Measurements from ENCODE around the gene C2CD4B.

The C2CD4B gene

DNA sequence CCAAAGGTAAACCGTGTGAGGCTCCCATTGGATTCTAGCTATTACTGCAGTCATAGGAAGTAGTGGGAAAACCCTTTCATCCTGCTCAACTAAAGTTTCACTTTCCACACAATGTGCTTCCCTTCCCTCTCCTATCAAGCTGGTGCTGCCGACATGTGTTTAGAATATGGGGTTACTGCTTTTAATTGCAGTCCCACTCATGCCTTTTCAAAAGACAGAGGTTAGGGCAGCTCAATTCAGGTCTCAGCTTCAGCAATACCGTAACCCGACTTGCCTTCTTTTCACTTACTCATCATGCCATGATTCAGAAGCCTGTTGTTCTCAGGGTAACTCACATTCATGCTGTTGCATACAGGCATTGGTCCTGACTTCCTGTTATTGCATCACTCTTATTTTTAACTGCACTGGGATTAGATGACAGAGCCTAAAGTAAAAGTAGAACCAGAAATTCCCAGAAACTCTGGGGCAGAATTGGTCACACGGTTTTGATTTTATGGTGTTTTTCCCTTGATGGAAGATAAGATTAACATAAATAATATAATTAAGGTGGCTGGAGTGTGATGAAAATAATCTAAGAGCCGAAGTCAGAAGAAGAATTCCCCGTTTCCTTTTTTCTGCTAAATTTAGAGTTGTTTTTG lies 45.7 kb downstream of the C2CD4B start:
- DNase-seq (ENCODE audit: extremely low read depth, low read depth), result peak; percentile 79
- TF ChIP-seq, protein P1, sequence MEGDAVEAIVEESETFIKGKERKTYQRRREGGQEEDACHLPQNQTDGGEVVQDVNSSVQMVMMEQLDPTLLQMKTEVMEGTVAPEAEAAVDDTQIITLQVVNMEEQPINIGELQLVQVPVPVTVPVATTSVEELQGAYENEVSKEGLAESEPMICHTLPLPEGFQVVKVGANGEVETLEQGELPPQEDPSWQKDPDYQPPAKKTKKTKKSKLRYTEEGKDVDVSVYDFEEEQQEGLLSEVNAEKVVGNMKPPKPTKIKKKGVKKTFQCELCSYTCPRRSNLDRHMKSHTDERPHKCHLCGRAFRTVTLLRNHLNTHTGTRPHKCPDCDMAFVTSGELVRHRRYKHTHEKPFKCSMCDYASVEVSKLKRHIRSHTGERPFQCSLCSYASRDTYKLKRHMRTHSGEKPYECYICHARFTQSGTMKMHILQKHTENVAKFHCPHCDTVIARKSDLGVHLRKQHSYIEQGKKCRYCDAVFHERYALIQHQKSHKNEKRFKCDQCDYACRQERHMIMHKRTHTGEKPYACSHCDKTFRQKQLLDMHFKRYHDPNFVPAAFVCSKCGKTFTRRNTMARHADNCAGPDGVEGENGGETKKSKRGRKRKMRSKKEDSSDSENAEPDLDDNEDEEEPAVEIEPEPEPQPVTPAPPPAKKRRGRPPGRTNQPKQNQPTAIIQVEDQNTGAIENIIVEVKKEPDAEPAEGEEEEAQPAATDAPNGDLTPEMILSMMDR (IDR thresholded peaks at IDR 0.05; ENCODE audit: low read depth, low read length), result no peak

DNA sequence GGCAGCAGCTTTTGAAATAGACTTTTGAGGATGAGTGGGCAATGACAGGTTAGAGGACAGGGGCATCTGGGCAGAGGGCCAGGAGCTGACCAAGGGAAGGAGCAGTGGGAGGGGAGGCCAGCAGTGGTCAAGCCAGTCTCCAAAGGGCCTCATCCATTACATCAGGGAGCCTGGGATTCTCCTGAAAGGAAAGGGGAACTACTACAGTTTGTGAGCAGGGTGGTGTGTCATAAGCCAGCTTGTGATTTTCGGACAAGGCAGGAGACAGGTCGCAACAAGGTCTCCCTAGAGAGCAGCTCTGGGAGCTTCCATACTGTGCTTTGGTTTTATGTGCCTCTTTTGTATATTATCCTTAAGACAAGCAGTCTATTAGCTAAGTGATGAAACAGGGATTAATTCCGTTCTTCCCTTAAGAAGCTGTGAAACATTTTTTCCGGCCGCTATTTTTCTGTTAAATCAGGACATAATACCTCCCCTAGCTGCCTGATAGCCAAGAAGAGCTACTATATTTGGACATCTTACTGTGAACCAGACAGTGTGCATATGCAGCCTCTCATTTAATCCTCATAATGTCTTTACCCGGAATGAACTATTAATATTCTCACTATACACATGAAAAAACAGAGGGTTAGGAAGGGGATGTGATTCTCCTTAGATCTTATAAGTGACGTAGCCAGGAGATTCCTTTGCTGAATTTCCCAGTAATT lies 46.4 kb downstream of the C2CD4B start:
- DNase-seq (ENCODE audit: extremely low read depth, low read depth), result no peak
- TF ChIP-seq, protein P1 (IDR thresholded peaks at IDR 0.05; ENCODE audit: low read depth, low read length), result no peak

DNA sequence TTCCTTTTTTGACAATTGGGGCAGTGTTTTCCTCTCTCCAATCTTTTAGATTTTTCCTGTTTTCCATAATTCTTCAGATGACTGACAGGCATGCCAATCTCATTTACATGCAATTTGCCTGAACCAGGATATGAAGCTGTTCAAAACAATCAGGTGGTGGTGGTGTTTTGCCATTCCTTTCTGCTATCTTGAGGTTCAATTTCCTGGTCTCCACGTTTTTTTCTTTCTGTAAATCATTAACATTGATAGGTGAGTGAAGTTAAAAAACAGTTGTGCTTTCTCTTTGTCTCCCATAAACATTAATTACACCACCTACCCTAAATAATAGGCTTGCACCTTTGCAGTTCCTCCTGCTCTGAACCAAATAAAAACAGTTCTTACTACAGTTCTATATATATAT lies 49.2 kb downstream of the C2CD4B start:
- no peak for DNase-seq (ENCODE audit: extremely low read depth, low read depth)
- TF ChIP-seq, protein P1 (IDR thresholded peaks at IDR 0.05; ENCODE audit: low read depth, low read length), result no peak
